DLD1 (cell line): ENCODE results near the gene ERC1.
"Not testable (repeated sequence)": the region's sequence is repeated elsewhere in the genome, so short reads cannot be mapped to it uniquely, and the experiment has no call there.

Experiments used
- in situ Hi-C: cut with HindIII; loops from 2 replicates; pipeline ENCODE4 v1.10.0; 2017; ENCODE audit warnings: low sequenced_read_pairs

Gene ERC1

GRCh38 chr12:1115484-1116231, 124.6 kb downstream of the ERC1 start:
- in situ Hi-C loops = loop anchor here (25.0 kb wide), 1 partner anchor 447 kb away; no protein-coding TSS in a partner anchor

GRCh38 chr12:1117371-1117770, 126.3 kb downstream of the ERC1 start:
- in situ Hi-C loops = loop anchor here (25.0 kb wide), 1 partner anchor 445 kb away; no protein-coding TSS in a partner anchor

- in situ Hi-C loops = loop anchor here (25.0 kb wide), 1 partner anchor 444 kb away; no protein-coding TSS in a partner anchor
Measured at GRCh38 chr12:1117970-1118563, 127.0 kb downstream of the ERC1 start.

- in situ Hi-C loops = loop anchor here (25.0 kb wide), 1 partner anchor 440 kb away; no protein-coding TSS in a partner anchor
Measured at GRCh38 chr12:1122786-1123185, 131.8 kb downstream of the ERC1 start.

GRCh38 chr12:1126091-1126490, 135.1 kb downstream of the ERC1 start:
- in situ Hi-C loops = no loop called here

- in situ Hi-C loops = no loop called here
Measured at GRCh38 chr12:1127021-1127420, 136.0 kb downstream of the ERC1 start.

- in situ Hi-C loops = no loop called here
Measured at GRCh38 chr12:1130164-1130563, 139.1 kb downstream of the ERC1 start.

- in situ Hi-C loops = no loop called here
Measured at GRCh38 chr12:1130571-1130970, 139.5 kb downstream of the ERC1 start.

GRCh38 chr12:1131811-1132224, 140.8 kb downstream of the ERC1 start:
- in situ Hi-C loops = no loop called here

GRCh38 chr12:1132311-1132710, 141.3 kb downstream of the ERC1 start:
- in situ Hi-C loops = no loop called here

- in situ Hi-C loops = no loop called here
Measured at GRCh38 chr12:1138691-1139090, 147.7 kb downstream of the ERC1 start.

GRCh38 chr12:1146758-1147157, 155.7 kb downstream of the ERC1 start:
- in situ Hi-C loops = not testable (repeated sequence)

GRCh38 chr12:1147821-1148220, 156.8 kb downstream of the ERC1 start:
- in situ Hi-C loops = no loop called here

GRCh38 chr12:1157046-1157445, 166.0 kb downstream of the ERC1 start:
- in situ Hi-C loops = no loop called here

GRCh38 chr12:1161197-1161596, 170.2 kb downstream of the ERC1 start:
- in situ Hi-C loops = no loop called here

- in situ Hi-C loops = no loop called here
Measured at GRCh38 chr12:1162081-1162760, 171.2 kb downstream of the ERC1 start.

- in situ Hi-C loops = no loop called here
Measured at GRCh38 chr12:1167784-1168183, 176.8 kb downstream of the ERC1 start.

GRCh38 chr12:1170411-1170810, 179.4 kb downstream of the ERC1 start:
- in situ Hi-C loops = no loop called here

- in situ Hi-C loops = no loop called here
Measured at GRCh38 chr12:1171657-1172408, 180.8 kb downstream of the ERC1 start.

GRCh38 chr12:1173781-1174617, 183.0 kb downstream of the ERC1 start:
- in situ Hi-C loops = no loop called here
